ENCODE measurements around the gene UCMA.
"Not testable (repeated sequence)": the region's sequence is repeated elsewhere in the genome, so short reads cannot be mapped to it uniquely, and the experiment has no call there.

Gene UCMA
- 0 reads per million in 2 donors for total RNA-seq

GRCh38 chr10:13234172-13234571 is at the start of gene UCMA:
Gene UCMA (minus strand): TSS chr10:13234374. CDS start chr10:13234258, 116 bp downstream.
- DNase-seq: no peak

DNA sequence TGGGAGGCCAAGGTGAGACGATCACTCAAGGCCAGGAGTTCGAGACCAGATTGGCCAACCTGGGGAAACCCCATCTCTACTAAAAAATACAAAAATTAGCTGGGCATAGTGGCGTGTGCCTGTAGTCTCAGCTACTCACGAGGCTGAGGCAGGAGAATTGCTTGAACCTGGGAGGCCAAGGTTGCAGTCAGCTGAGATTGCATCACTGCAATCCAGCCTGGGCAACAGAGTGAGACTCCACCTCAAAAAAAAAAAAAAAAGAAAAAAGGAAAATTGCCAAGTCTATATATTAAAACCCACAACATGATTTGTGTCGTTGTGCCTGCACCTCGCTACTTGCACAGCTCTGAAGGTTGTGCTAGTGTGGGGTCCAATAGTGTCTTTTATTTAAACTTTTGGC is 48.2 kb upstream of the UCMA start:
- not testable (repeated sequence) for DNase-seq

- no peak for DNase-seq
Observed at GRCh38 chr10:13276749-13277365, 42.7 kb upstream of the UCMA start.

DNA sequence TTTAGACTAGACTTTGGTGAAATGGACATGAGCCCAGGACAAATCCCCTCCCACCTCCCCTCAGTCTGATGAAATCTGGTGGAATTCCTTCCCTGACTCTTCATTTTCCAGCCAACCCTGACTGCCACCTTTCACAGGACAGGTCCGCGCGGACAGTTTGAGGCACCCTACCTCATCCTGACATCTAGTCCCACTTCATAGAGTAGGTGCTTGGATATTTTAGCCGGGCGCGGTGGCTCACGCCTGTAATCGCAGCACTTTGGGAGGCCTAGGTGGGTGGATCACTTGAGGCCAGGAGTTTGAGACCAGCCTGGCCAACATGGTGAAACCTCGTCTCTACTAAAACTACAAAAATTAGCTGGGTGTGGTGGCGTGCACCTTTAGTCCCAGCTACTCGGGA is 42.0 kb upstream of the UCMA start:
- not testable (repeated sequence) for DNase-seq

- no peak for DNase-seq
Observed at GRCh38 chr10:13272164-13272571, 38.0 kb upstream of the UCMA start.

DNA sequence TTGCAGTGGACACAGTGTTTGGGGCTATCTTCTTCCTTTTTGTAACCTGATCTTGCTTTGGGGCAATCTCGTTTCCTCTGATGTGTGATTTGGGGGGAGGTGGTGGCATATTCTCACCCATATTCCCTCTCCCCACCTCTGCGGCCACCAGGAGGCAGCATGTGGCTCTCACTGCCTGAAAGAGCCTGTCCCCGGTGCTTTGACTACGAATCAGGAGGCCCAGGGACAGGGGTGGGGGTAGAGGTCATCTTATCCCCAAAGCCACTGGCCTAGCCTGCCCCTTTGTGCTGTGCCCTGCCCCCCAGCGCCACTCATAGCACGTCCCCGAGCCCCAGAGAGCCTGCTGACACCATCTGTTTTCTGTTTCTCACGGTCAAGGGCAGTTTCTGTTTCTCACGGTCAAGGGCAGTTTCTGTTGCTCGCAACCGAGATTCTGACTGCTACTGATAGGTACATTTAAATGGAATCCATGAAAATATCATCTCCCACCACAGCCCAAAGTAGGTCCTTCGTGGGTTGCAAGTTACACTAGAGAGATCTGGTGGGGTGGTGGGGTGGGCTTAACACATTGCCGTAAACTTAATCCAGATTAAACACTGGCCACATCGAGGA is 37.5 kb upstream of the UCMA start:
- no peak for DNase-seq

GRCh38 chr10:13270877-13271551 is 36.8 kb upstream of the UCMA start:
- DNase-seq: no peak

DNA sequence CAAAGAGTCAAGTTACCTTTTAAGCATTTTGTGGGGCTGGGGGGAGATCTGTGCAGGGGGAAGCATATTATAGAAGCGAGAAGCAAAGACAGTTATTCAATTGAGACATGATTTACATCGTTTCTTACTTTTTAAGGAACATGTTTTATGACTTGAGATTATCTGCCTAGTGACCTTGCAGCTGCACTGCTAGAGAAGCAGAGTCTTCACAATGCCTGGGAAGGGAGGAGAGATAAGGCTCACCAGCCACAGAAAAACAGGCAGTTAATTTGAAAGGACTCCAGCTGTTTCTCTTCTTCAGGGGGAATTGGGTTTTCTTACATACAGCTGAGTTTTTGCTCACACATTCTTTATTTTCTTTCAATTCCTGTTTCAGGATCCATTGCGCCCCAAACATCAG is 34.7 kb upstream of the UCMA start:
- no peak for DNase-seq

- DNase-seq: no peak
Observed at GRCh38 chr10:13268310-13268709, 34.1 kb upstream of the UCMA start.

DNA sequence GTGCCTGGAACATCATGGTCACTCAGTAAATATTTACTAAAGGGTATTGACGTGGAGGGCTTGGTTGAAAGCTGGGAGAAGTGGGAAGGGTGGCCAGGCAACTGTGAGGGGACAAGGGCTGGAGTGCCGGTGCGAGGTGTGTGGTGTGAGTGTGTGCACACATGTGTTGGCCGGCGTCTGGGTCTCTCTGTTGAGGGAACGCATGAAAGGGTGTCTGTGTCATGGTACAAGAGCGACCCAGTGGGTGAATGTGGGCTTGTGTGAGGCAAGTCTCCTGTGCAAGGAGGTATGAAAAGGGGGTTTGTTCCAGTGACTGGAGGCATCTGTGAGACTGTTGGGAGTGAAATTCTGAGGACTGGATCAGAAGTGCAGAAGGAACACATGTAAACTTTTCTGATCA is 29.4 kb upstream of the UCMA start:
- DNase-seq: no peak

DNA sequence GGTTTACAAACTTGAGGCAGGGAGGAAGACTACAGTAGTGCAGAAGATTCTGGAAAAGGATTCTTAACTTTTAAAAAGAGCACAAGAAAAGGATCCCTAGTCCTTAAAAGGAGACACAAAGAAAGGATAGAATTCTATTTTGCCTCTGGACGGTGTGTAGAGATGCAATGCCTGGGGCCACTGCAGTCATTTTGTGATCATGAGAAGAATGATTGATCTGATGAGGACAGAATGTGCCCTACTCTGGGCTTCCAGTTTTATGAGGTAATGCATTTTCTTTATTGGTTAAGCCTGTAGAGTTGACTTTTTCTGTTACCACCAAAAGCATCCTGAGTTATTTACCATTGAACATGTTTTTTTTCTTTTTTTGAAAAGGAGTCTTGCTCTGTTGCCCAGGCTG is 28.3 kb upstream of the UCMA start:
- no peak for DNase-seq

- no peak for DNase-seq
Observed at GRCh38 chr10:13257621-13258140, 23.5 kb upstream of the UCMA start.

DNA sequence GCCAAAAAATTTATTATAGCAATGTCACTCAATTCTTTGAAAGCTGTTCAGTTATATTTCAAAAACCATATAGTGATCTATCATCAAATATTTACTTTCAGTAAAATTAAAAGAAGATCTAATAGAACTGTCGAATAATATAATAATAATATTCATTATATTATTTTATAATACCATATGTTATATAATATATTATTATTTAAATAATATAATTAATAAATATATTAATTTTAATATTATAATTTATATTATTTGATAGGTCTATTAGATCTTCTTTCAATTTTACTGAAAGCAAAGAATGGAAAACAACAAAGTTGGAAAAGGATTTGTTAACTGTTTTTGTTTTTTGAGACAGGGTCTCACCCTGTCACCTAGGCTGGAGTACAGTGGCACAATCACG is 22.5 kb upstream of the UCMA start:
- no peak for DNase-seq

GRCh38 chr10:13253726-13254125 is 19.6 kb upstream of the UCMA start:
- no peak for DNase-seq

- no peak for DNase-seq
Observed at GRCh38 chr10:13247784-13248183, 13.6 kb upstream of the UCMA start.

- no peak for DNase-seq
Observed at GRCh38 chr10:13247246-13247645, 13.1 kb upstream of the UCMA start.

GRCh38 chr10:13242260-13242659 is 8.1 kb upstream of the UCMA start:
- not testable (repeated sequence) for DNase-seq

- DNase-seq: no peak
Observed at GRCh38 chr10:13241613-13242012, 7.4 kb upstream of the UCMA start.

GRCh38 chr10:13239923-13240322 is 5.7 kb upstream of the UCMA start:
- DNase-seq: no peak

- no peak for DNase-seq
Observed at GRCh38 chr10:13238271-13239077, 4.3 kb upstream of the UCMA start.

DNA sequence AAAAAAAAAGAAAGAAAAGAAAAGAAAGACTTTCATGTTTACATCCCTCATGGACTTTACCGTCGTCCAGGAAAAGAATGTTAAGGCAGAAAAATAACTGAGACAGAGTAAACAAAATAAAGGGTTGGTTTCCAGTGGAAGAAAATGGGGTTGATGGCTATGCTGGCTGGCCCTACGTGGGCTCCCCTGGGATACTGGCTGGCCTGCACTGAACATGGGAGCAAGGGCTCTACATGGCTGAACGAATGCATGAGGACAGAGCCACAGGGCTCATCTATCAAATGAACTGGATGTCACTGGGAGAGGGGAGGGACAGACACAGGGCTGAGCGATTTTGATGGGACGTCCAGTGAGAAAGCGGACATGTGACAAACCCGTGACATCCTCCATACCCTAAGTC is 2.5 kb upstream of the UCMA start:
- no peak for DNase-seq

- not testable (repeated sequence) for DNase-seq
Observed at GRCh38 chr10:13234736-13235135, 562 bp upstream of the UCMA start.

DNA sequence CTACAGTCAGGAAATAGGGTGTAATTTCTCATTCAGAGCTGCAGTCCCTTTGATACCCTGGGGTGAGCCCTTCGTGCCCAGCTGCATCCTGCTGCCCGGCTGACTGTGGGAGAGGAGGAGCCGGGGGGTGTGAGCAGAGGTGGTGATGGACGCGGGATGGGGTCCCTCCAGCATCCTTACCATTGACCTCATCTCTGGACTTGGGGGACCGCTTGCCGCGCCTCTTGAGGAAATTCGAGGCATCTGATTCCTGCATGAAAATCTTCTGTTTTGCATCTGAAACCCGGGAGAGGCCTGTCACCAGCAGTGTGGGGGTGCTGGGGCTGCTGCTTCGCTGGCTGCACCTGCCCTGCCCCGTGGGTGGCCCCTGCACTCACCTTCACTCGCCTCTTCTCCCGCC is 816 bp downstream of the UCMA start:
- no peak for DNase-seq

All from activated gamma-delta T cell (primary cell).